HG03103 (cell line): ENCODE data around the gene S100A9.
"Not testable (repeated sequence)": the region's sequence is repeated elsewhere in the genome, so short reads cannot be mapped to it uniquely, and the experiment has no call there.

Experiments used
- ATAC-seq: cut with Tn5 transposase; IDR thresholded peaks from one replicate; pipeline ENCODE4 v1.9.1; 2021; ENCODE audit warnings: low read depth; ENCODE audit not compliant: unreplicated experiment

S100A9 gene

DNA sequence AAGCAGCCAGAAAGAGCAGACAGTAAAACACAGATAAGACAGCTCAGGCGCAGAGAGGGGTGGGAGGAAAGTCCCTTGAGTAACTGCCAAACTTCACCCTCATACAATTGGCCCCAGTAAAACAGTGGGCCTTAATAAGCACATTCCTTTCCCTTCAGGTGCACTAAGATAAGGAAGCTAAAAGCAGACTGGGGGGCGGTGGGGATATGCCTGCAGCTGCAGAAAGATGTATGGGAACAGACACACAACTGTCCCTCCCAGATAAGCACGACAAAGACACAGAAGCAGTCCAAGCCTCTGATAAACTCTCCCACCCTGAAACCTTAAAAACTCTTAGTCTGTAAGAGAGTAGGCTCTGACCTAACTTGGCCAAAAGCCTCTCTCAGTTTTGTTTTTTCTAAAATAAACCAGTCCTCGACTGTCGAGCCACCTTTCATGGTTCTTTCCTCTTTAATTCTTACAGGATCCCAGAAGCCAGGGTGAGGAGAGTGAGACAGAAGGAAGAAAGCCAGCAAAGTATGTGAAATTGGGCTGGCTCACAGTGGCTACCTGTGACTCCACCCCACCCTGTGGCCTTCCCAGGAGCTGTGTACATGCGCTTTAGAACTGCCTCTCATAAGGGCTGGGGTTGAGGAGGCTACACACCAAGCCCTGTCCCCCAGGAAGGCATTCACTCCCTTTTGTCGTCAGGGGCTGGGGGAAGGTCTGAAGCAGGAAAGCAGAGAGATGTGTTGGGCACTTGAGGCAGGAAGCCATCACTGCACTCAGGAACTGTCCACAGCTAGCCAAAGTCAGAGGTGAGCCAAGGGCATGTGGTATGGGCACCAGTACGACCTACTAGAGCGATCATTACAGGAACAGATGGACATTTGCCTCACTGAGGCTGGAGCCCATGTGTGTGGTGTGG, 13.6 kb upstream of the S100A9 start:
- ATAC-seq: no peak

DNA sequence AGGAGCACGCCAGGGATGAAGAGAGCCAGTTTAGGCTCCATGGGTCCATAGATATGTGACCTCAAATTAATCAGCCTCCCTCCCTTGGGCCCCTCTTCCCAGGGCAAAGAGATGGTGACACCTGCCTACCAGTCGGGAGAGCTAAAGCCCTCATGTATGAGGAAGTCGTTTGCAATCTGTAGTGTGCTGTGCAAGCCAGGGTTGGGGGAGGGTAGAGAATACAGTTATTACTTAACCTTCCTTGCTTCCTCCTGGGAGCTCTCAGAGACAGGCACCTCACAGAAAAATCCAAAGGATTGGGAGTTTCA, 13.0 kb upstream of the S100A9 start:
- ATAC-seq: no peak

DNA sequence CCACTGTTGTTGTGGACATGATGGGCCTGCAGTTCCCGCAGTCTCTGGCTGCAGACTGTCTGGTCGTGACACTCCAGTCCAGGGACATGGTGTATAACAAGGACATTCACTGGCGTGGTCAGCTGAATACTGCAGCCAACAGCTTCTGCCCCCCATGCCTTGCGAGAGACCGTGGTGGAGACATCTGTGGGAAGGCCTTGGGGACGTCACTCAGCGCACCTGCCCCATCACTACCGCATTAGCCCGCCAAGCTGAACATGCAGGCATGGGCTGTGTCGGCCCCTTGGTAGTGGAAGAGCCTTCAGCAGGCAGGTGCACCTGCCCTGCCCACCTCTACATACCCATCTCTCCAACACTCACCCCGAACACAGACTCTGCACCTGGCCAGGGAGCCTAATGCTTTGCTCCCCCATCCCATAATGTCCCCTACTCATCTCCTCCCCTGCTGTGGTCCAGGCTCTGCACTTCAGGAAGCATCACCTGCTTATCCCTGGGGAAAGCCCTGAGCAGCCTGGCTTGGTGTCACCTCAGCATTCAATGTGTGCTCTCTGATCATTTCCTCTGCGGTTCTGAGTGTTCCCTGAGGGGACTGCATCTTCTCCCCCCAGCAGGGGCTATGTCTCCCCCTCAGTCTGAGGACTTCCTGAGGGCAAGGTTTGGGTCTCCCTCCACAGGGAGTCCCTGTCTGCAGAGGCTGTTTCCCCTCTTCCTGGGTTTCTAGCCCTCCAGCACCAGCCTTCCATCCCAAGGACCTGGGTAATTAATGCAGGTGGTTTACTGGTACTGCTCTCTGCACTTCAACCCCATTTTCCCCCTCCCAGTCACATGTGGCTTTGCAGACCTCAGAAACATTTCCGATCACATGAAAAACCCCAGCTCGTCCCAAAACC, 12.2 kb upstream of the S100A9 start:
- no peak for ATAC-seq

- no peak for ATAC-seq
Measured at GRCh38 chr1:153346077-153346723, 11.5 kb upstream of the S100A9 start.

DNA sequence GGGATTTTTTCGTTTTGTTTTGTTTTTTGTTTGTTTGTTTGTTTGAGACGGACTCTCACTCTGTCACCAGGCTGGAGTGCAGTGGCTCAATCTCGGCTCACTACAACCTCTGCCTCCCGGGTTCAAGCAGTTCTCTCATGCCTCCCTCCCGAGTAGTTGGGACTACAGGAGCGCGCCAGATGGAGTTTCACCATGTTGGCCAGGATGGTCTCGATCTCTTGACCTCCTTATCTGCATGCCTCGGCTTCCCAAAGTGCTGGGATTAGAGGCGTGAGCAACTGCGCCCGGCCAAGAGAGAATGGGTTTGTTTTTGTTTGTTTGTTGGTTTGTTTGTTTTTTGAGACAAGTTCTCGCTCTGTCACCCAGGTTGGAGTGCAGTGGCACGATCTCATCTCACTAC, 10.6 kb upstream of the S100A9 start:
- not testable (repeated sequence) for ATAC-seq

DNA sequence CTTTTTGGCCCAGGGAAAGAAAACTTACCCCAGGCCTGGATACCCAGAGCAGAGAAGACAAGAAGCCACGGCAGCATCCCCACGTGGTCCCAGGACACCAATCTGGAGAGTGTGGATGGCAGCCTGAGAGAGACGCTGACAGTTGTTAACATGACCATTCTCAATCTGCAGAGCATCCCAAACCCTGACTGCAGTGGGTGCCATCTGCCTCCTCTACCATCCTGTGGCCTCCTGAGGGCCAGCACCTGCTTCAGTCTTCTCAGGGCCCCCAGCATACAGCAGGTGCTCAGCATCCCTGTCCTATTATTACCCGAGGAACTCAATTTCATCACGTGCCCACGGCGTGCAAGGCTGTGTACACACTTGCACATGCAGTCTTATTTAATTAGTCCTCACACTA, 9.8 kb upstream of the S100A9 start:
- ATAC-seq: no peak

GRCh38 chr1:153348511-153349362, 8.9 kb upstream of the S100A9 start, which contains the start of gene PGLYRP4:
PGLYRP4 (minus strand) TSS chr1:153348841; CDS start chr1:153347932, 909 bp downstream.
- no peak for ATAC-seq

DNA sequence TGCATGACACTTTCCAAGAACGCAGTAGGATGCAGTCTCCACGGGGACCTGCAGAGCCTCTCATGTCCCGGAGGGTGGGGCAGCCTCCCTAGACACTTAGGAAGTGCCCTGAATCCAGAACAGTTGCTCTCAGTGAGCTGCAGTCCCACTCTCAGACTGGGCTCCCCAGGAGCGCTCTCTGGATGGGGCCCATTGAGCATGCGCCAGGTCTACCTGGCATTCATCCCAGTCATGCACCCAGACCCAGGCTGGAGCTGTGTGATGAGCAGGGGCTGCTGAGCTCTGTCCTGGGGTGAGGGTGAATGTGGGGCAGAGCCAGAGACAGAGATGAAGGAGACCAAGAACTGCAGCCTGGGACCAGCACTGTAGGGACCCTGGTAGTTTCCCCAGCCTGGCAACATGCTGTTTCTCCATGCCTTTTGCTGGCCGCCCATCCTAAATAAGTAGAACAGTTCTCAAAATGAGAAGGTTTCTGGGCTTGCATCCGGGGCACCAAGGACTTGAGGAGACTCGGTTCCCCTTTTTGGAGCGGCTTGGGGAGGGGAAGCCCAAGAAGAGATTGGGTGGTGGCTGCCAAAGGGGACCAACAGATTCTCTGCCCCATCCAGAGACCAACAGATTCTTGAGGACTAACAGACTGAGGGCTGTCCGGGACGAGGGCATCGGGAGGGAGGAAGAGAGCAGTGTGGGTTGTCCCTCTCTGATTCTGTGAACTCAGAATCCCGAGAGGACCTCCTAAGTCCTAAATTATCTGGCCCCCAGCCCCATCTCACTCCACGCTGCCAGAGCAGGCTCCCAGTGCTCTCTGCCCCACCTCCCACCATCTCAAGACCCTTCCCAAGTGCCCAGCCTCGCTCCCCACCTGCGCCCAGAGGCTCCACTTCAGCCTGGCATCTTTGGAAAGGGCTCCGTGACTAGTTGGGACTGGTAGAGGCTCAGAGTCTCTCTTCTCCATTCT, 8.0 kb upstream of the S100A9 start:
- ATAC-seq: no peak

- ATAC-seq: no peak
Measured at GRCh38 chr1:153350321-153350957, 7.2 kb upstream of the S100A9 start.

DNA sequence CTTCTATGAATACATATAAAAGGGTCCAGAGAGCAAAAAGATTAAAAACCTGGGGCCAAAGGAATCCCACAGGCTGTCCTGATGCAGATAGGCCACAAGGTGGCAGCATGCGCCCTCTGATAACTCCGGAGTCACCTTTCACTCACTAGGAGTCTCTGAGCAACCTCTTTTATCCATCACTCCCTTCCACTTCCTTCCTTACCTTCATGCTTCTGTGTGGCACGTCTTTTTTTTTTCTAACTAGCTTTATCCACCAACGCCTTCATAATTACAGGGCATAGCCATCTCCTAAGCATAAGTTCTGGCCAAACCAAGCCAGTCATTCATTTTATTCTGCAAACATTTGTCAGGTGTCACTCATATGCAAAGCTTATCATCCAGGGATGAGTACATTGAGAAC, 5.1 kb upstream of the S100A9 start:
- no peak for ATAC-seq

DNA sequence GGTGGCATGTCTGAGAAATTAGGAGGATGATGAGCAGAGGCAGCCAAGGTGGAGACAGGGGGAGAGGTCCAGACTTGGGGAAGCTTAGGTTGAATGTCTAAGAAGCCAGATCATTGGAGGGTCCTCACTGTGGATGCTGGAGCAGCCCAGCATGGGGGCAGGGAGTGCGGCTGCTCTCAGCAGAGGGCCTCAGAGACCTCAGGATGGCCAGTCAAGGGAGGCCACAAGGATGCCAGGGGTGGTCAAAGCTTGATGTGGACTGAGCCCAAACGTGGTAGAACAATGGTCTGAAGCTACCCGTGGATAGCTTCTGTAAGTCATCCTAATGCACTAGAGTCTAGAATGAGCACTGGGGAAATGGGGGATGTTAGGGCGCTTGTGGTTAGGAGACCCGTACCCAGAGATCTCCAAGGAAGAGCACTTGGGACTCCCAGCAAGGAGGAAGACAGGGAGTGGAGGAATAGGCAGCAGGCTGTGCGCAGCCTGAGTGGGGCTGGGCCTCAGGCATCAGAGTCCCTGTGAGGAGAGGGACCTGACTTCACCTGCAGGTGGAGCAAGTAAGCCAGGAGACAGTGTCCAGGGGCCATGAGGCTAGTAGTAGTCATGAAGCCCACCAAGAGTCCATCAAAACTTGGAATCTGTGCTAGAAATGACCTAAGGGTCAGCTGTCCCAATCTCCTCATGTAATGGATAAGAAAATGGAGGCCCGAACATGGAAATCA, 4.3 kb upstream of the S100A9 start:
- no peak for ATAC-seq

- no peak for ATAC-seq
Measured at GRCh38 chr1:153354515-153355193, 3.0 kb upstream of the S100A9 start.

- ATAC-seq: no peak
Measured at GRCh38 chr1:153355445-153356071, 2.1 kb upstream of the S100A9 start.

GRCh38 chr1:153356392-153357075, 1.1 kb upstream of the S100A9 start:
- no peak for ATAC-seq

- no peak for ATAC-seq
Measured at GRCh38 chr1:153357076-153357852, 390 bp upstream of the S100A9 start.

DNA sequence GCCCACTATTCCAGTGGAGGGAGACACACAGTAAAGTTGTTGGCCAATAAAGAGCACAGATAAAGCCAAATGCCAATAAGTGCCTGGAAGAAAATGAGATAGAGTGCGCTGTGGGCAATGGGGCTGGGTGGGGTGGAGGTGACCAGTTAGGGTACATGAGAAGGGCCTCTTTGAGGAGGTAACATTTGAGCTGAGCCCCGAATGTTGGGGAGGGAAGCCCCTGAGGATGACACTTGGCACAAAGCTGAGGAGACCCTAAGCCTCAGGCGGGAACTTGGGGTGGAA, 979 bp downstream of the S100A9 start:
- ATAC-seq: no peak
